ENCODE measurements around the gene PPP2R3C.
"Not testable (repeated sequence)": the region's sequence is repeated elsewhere in the genome, so short reads cannot be mapped to it uniquely, and the experiment has no call there.

Gene PPP2R3C

DNA sequence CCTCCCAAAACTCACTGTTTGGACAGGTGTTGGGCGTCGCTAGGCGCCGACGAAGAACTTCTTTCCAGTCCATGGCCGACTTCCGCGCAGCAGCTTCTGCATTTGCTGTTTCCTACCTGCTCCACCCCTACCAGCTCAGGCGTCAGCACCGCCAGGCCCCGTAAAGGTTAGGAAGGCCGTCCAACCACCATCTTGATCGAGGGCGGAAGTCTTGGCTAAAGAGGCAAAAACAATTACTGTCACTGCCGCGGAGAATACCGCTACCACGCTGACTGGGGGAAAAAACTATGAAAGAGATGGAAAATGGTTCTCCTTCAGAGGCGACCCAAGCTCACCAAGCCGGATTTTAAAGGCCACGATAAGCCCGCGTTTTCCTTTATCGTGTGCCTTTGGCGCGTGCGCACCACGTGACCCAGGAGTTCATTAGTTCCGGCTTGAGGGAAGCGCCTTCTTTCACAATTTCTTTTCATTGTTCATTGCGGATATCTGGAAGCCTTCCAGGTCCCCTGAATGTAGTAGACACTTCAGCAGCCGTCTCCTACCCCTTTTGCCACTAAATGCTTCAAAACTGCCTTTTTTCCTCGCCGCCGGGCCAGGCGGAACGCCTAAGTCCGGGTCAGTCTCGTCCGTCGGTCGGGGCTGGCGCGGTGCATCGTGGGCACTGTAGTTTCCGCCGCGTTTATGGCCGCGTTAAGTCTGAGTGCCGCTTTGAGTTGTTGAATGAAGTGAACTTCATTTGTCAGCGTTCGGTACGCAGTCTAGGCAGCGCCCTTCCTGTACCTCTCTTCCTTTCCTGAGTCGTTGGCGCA lies at the start of gene PPP2R3C, which contains the start of gene PRORP:
PPP2R3C (minus strand) TSS at position 104 of the 809 bp plus-strand sequence; CDS start at position 73, 31 bp downstream.
PRORP (plus strand) TSS at position 666 of the 809 bp plus-strand sequence. CDS start 694 bp downstream, outside the sequence.
- DNase-seq (ENCODE audit: low spot score), result peak; percentile 93

DNA sequence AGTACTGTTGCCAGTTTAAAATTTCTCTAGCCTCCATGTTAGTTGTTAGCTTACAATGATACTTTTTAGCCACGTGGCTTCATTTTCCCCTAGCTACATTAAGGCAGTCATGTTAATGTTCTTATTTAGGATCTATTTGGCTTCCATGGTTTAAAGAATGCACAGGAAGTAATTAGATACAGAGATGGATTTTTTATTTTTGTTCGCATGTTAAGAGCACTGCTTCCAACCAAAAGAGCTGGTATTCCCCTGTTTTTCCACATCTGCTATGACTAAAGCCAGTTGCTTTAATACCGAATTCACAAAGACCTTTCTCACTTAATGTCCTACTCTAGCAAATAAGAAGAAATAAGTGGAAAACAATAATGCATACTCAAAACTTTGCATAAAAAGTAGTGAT lies 45.7 kb upstream of the PPP2R3C start:
- no peak for DNase-seq (ENCODE audit: low spot score)

DNA sequence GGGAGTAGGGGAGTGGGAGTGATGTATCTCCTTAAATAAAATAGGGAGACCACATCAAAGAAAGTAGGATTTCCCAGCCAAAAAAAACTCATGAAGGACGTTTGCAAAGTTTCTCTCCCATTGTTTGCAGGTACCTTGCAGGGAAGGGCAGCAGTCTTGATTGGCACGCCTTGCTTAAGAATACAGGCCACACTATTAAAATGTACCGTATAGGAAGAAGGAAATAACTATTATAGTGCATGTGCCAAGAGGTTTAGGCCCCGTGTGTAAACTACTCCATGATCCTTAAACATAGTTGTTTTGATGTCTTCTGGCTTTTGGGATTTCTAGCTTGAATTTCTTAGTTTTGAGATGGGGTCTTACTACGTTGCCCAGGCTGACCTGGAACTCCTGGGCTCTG lies 43.1 kb upstream of the PPP2R3C start:
- no peak for DNase-seq (ENCODE audit: low spot score)

DNA sequence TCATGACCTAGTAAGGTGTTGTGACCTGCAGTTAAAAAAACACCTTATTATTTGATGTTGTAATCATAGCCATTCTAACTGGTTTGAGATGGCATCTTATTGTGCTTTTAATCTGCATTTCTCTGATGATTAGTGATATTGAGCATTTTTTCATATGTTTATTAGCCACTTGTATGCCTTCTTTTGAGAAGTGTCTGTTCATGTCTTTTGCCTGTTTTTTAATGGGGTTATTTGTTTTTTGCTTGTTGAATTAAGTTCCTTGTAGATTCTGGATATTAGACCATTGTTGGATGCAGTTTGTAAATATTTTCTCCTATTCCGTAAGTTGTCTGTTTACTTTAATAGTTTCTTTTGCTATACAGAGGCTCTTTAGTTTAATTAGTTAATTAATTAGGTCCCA lies 41.6 kb upstream of the PPP2R3C start:
- DNase-seq (ENCODE audit: low spot score), result no peak

DNA sequence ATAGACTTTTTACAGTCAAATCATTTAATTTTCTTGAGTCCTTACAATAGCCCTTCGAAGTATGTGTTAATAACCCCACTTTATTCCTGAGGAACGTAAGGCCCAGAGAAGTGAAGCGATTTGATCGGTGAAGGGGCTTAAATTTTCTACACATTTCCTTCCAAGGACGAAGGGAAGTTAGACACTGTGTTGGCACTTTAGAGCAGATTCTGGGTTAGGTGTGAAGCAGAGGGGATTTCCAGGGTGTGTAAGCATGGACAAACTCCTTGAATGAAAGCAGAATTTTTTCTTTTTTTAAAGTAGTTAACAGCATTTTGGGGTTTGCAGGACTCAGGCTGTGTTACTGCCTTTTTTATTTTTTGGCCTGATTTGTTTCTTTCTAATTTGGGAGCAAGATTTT lies 39.4 kb upstream of the PPP2R3C start:
- DNase-seq (ENCODE audit: low spot score), result no peak

DNA sequence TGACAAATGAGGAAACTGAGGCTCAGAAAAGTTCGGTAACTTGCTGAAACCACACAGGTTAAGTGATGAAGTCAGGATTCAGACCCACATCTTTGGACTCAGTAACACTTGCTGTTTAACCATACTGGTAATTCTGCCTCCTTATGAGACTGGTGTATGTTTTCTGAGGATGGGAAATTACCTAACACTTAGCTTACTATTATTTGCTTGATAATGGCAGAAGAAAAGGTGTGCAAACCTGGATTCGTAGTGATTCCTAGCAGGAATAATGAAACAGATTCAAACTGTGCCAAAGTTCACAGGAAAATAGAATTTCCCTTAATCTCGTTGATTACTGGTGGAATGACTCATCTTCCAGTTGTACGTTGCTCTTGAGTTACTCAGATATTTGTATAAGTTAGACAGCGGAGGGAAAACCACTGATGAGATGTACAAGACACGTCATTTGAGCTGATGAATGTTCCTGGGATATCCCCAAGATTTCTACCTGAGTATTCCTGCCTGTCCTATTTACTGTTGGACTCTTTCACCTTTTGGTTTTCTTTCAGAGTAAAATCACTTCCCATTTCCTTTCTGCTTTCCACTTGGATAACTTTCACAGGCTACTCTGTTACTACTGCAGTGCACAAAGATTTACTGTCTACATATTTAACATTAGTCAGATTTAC lies 38.1 kb upstream of the PPP2R3C start:
- peak; percentile 63 for DNase-seq (ENCODE audit: low spot score)

DNA sequence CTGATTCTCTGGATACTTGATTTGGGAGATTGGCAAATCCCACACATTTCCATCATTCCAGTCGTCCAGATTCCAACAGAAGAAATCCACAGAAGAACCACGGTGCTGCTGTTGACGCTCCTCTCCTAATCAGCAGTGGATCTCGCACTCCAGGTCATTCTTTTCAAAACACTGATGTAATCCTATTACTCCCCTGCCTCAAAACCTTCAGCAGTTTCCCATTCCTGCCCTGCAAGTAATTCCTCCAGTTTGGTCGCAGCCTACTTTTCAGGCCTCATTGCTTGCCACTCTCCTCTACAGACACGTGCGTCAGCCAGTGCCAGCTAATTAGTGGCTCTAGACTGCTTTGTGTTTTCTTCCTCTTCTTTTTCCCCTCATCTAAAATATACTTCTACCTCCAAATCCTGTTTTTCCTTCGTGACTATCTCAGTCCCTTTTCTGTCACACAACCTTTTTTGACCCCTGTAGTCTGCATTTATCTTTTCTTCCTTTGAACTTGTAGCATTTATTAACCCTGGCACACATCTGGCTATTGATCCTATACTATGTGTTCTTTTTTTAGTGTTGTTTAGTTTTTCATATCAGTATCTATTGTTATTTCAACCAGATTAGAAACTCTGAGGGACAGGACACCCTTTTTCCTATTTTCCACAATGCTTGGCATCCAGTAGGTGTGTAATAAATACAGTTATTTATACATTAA lies 37.3 kb upstream of the PPP2R3C start:
- DNase-seq (ENCODE audit: low spot score), result no peak

DNA sequence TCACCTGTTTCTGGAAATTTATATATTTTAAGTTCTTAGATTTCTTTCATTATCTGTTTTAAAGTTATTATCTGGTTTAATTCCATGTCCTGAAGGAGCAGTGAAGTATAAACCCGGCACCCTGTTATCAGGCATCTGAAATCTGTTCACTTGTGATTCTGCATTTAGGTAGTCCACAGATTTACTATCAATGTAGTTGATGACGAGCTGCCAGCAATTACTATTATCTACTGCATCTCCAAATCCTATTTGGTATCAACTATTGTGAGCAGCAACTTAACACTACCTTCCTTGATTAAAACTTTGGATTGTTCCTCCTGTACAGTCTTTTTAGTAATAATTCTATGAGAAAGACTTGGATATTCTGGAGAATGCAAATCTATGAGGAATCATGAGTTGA lies 36.7 kb upstream of the PPP2R3C start:
- DNase-seq (ENCODE audit: low spot score), result no peak

DNA sequence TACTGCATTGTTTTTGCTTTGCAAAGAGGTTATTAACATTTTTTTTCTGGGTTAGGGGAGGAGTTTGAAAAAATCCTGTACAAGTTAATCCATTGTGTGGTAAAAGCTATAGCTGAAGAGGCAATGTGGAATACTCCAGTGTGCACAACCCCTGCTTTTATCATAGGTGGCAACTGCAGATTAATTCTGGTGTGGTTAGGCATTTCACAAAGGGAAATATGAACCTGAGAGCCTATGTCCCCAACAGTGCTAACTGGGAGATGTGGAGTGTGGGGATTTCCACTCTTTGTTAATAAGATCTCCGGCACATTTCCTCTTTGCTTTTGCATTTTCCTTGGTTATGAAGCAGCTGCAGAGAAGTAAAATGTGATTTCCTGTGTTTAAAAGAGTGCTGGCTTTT lies 34.2 kb upstream of the PPP2R3C start:
- DNase-seq (ENCODE audit: low spot score), result peak; percentile 19

DNA sequence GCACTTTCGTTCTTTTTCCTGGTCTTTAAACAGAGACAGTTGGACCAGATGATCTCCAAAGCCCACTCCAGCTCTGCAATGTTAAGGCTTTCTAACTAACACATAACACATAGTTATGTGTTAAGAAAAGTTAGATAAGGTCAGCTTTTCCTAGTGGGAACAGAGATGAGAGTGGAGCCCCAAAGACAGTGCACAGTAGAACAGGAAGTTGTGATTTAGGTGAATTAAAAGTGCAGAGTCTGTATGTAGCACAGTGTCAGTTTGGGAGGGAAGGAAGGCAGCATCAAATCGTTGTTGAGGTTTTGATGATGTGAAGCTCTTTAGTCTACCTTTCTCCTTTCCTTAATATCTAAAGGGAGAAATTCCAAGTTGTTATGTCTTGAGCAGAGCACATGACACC lies 32.2 kb upstream of the PPP2R3C start:
- no peak for DNase-seq (ENCODE audit: low spot score)

DNA sequence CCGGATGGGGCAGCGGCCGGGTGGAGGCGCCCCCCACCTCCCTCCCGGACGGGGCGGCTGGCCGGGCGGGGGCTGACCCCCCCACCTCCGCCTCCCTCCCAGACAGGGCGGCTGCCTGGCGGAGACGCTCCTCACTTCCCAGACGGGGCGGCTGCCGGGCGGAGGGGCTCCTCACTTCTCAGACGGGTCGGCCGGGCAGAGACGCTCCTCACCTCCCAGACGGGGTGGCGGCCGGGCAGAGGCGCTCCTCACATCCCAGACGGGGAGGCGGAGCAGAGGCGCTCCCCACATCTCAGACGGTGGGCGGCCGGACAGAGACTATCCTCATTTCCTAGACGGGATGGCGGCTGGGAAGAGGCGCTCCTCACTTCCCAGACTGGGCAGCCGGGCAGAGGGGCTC lies 30.7 kb upstream of the PPP2R3C start:
- DNase-seq (ENCODE audit: low spot score), result not testable (repeated sequence)

DNA sequence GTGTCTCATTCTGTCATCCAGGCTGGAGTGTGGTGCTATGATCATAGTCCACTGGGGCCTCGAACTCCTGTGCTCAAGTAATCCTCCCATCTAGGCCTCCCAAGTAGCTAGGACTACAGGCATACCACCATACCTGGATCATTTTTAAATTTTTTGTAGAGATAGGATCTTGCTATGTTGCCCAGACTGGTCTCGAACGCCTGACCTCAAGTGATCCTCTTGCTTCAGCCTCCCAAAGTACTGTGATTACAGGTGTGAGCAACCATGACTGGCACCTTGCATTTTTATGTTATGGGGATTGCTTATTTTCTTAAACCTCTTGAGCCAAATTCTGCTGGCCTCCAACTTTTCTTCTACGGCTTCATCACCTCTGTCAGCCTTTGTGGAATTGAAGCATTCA lies 27.4 kb upstream of the PPP2R3C start:
- no peak for DNase-seq (ENCODE audit: low spot score)

DNA sequence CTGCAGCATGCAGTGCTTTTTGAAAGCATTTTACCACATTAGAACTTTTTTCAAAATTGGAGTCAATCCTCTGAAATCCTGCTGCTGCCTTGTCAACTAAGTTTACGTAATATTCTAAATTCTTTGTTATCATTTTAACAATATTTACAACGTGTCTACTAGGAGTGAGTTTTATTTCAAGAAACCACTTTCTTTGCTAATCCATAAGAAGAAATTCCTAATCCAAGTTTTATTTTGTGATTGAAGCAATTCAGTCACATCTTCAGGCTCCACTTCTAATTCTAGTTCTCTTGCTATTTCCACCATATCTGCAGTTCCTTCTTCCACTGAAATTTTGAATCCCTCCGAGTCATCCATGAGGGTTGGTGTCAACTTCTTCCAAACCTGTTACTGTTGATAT lies 25.9 kb upstream of the PPP2R3C start:
- DNase-seq (ENCODE audit: low spot score), result no peak

DNA sequence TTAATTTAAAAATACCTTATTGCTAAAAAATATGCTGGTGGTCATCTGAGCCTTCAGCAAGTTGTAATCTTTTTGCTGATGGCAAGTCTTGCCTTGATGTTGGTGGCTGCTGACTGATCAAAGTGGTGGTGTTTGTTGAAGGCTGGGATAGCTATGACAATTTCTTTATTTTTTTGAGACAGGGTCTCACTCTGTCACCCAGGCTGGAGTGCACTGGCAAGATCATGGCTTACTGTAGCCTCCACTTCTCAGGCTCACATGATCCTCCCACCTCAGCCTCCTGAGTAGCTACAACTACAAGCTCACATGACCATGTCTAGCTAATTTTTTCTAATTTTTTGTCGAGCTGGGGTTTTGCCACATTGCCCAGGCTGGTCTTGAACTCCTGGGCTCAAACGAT lies 25.4 kb upstream of the PPP2R3C start:
- DNase-seq (ENCODE audit: low spot score), result no peak

DNA sequence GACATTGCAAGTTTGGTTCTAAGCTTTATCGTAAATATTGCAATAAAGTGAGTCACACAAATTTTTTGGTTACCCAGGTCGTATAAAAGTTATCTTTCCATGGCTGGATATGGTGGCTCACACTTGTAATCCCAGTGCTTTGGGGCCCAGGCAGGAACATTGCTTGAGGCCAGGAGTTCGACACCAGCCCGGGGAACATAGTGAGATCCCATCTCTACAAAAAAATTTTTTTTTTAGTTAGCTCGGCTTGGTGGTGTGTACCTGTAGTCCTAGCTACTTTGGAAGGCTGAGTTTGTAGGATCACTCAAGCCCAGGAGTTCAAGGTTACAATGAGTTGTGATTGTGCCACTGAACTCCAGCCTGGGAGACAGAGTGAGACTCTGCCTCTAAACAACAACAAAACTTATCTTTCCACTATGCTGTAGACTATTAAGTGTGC lies 24.9 kb upstream of the PPP2R3C start:
- no peak for DNase-seq (ENCODE audit: low spot score)

DNA sequence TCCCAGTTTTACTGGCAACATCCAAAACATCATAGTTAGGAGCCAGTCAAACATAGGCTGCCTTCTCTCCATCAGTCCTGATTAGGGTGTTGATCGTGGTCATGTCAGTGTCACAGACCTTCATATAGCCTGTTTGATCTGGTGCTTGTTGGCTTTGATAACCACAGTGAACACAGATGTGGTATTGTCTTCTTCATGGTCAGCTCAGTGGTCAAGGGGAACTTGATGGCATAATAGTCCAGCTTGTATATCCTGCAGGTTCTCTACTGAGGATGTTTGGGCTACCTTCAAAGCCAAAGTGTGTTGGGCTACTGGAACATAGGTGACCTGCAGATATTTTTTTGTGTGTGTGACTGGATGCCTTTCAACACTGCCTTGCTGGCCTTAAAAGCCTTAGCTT lies 22.2 kb upstream of the PPP2R3C start:
- DNase-seq (ENCODE audit: low spot score), result no peak

DNA sequence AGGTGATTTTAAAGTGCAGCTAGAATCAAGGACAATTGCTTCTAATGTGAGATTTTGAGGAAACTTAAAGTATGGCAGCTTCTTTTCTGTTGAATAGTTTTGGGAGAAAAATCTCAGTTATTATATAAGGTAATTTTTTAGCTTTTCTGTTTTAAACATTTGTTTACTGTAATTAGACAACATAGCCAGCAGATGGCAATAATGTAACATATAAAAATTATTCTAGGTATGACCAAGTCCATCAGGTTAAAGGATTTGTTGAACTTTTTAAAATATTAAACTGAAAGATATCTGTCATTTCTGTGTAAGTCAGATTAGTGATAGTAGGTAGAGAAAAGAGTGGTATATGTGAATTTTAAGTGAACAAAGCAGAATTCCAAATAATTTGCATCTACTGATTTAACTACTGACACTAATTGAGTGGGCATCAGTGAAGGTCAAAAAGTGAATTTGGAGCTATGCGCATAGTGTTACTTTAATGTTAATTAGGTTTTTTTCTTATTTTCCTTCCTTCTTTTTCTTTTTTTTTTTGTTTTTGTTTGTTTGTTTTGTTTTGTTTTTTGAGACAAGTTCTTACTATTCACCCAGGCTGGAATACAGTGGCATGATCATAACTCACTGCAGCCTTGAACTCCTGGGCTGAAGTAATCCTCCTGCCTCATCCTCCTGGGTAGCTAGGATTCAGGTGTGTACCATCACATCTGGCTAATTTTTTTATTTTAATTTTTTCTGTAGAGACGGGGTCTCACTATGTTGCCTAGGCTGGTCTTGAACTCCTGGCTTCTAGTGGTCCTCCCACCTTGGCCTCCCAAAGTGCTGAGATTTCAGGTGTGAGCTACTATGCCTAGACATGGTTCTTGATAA lies 19.2 kb upstream of the PPP2R3C start:
- peak; percentile 47 for DNase-seq (ENCODE audit: low spot score)

DNA sequence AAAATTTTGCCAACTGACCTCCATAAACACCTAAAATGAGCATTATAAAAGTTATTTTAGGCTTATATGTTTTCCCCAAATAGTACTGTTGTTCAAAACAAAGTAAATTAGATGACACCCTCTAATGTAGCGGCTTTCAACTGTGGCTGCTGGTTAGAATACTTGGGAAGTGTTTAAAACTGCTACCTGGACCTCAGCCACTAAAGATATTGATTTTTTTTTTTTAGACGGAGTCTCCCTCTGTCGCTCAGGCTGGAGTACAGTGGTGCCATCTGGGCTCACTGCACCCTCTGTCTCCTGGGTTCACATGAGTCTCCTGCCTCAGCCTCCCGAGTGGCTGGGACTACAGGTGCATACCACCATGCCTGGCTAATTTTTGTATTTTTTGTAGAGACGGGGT lies 16.8 kb upstream of the PPP2R3C start:
- DNase-seq (ENCODE audit: low spot score), result no peak

DNA sequence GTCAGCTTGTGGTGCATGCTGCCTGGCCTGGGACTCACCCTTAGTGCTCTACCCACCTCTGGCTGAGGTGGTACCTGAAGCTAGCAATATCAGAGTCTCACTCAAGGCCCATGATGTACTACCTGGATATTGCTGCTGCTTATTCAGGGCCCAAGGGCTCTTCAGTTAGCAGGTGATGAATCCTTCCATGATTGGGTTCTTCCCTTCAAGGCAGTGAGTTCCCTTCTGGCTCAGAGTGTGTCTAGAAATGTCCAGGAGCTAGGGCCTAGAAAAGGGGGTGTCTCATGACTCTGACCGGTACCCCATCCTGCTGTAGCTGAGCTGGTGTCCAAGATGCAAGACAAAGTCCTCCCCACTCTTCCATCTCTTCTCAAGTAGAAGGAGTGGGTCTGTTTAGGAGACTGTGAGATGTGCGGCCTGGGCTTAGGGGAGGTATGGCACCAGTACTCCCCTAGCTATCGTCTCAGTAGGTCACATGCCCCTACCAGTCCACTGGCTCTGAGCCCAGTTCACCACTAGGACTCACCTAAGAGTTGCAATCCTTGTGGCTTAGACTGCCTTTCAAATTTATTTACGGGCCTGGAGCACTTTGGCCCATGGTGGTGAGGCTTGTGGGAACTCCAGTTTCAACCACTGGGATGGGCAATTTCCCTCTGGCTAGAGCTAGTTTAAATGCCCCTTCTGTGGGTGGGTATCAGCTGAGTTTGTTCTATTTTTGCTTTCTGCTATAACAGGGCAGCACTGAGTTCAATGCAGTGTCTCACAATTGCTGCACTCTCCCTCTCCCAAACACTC lies 12.7 kb upstream of the PPP2R3C start:
- DNase-seq (ENCODE audit: low spot score), result no peak

DNA sequence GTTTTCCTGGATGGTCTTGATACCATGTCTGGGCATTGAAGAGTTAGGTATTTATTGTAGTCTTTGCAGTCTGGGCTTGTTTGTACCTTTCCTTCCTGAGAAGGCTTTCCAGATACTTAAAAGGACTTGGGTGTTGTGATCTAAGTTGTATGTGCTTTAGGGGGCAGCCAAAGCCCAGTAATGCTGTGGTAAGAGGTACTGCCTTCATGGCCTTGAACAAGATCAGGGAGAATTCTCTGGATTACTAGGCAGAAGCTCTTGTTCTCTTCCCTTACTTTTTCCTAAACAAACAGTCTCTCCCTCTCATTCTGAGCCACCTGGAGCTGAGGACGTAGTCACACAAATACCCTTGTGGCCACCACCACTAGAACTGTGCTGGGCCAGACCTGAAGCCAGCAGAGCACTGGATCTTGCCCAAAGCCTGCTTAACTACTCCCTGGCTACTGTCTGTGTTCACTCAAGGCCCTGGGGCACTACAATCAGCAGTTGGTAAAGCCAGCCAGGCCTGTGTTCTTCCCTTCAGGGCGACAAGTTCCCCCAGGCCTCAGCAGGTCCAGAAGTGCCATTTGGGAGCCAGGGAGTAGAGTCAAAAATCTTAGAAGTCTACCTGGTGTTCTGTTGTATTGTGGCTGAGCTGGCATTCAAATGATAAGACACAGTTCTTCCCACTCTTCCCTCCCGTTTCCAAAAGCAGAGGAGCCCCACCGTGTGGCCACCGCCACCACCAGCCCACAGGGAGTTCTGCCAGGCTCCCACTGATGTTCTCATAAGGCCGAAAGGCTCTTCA lies 11.9 kb upstream of the PPP2R3C start:
- no peak for DNase-seq (ENCODE audit: low spot score)

Data from GM03348 (cell line).